H9 (cell line): Measurements from ENCODE around the gene PUM1. TPM values are rescaled to one million over a fixed set of nuclear protein-coding genes. Genes with fewer than 3 reads are reported as not detected.

Experiments used
- DNase-seq: peaks from one replicate; pipeline ENCODE4 v3.0.0-alpha.2; 2017
- H2AFZ ChIP-seq: one replicate; pipeline ENCODE4 v1.6.1; 2013; ENCODE audit warnings: mild to moderate bottlenecking, low read length, control low read depth, moderate library complexity
- H2AK5ac ChIP-seq: 2 replicates; pipeline ENCODE4 v1.6.1; 2013; ENCODE audit warnings: low read length, control low read depth, mixed read lengths; ENCODE audit not compliant: insufficient read length
- H2BK120ac ChIP-seq: one replicate; pipeline ENCODE4 v1.6.1; 2013; ENCODE audit warnings: low read depth, mild to moderate bottlenecking, low read length, control low read depth, inconsistent platforms; ENCODE audit not compliant: poor library complexity, severe bottlenecking
- H2BK12ac ChIP-seq: 2 replicates; pipeline ENCODE4 v1.6.1; 2013; ENCODE audit warnings: low read length, control low read depth, mixed read lengths, low read depth; ENCODE audit not compliant: insufficient read length
- H2BK15ac ChIP-seq: 2 replicates; pipeline ENCODE4 v1.6.1; 2013; ENCODE audit warnings: low read depth, low read length, control low read depth
- H2BK20ac ChIP-seq: one replicate; pipeline ENCODE4 v1.6.1; 2013; ENCODE audit warnings: low read depth, mild to moderate bottlenecking, low read length, control low read depth, inconsistent platforms; ENCODE audit not compliant: poor library complexity, severe bottlenecking
- H2BK5ac ChIP-seq: 2 replicates; pipeline ENCODE4 v1.6.1; 2013; ENCODE audit warnings: low read length, control low read depth, mixed read lengths; ENCODE audit not compliant: insufficient read length
- H3K14ac ChIP-seq: 2 replicates; pipeline ENCODE4 v1.6.1; 2013; ENCODE audit warnings: low read length, control low read depth; ENCODE audit not compliant: insufficient read depth
- H3K18ac ChIP-seq: 2 replicates; pipeline ENCODE4 v1.6.1; 2013; ENCODE audit warnings: low read depth, mild to moderate bottlenecking, mixed read lengths, low read length, control low read depth; ENCODE audit not compliant: insufficient read length
- H3K23ac ChIP-seq: 2 replicates; pipeline ENCODE4 v1.6.1; 2013; ENCODE audit warnings: low read length, control low read depth, mixed read lengths, low read depth; ENCODE audit not compliant: insufficient read length
- H3K23me2 ChIP-seq: 2 replicates; pipeline ENCODE4 v1.6.1; 2013; ENCODE audit warnings: low read depth, mild to moderate bottlenecking, mixed read lengths, low read length, control low read depth; ENCODE audit not compliant: insufficient read length, poor library complexity, severe bottlenecking
- H3K27ac ChIP-seq: 2 replicates; pipeline ENCODE4 v1.5.1; 2013; ENCODE audit warnings: low read length, control low read depth, mixed read lengths, low read depth; ENCODE audit not compliant: insufficient read length
- H3K27me3 ChIP-seq: 2 replicates; pipeline ENCODE4 v1.6.1; 2013; ENCODE audit warnings: low read length, control low read depth, inconsistent platforms; ENCODE audit not compliant: insufficient read depth
- H3K4ac ChIP-seq: 2 replicates; pipeline ENCODE4 v1.6.1; 2013; ENCODE audit warnings: low read depth, mild to moderate bottlenecking, control low read depth, inconsistent platforms, low read length, moderate library complexity
- H3K4me1 ChIP-seq: 2 replicates; pipeline ENCODE4 v1.6.1; 2013; ENCODE audit warnings: low read length, control low read depth, inconsistent platforms; ENCODE audit not compliant: insufficient read depth
- H3K4me2 ChIP-seq: 2 replicates; pipeline ENCODE4 v1.6.1; 2013; ENCODE audit warnings: low read length, control low read depth, mixed read lengths; ENCODE audit not compliant: insufficient read length, insufficient read depth
- H3K56ac ChIP-seq: 2 replicates; pipeline ENCODE4 v1.6.1; 2013; ENCODE audit warnings: low read depth, mild to moderate bottlenecking, mixed read lengths, low read length, control low read depth; ENCODE audit not compliant: insufficient read length
- H3K79me1 ChIP-seq: 2 replicates; pipeline ENCODE4 v1.6.1; 2013; ENCODE audit warnings: low read depth, mild to moderate bottlenecking, moderate library complexity, low read length, control low read depth, inconsistent platforms; ENCODE audit not compliant: insufficient read depth, poor library complexity, severe bottlenecking
- H3K79me2 ChIP-seq: 2 replicates; pipeline ENCODE4 v1.6.1; 2013; ENCODE audit warnings: low read length, control low read depth, inconsistent platforms; ENCODE audit not compliant: insufficient read depth
- H3K9ac ChIP-seq: 2 replicates; pipeline ENCODE4 v1.6.1; 2013; ENCODE audit warnings: low read length, control low read depth, mixed read lengths; ENCODE audit not compliant: insufficient read length; ENCODE audit errors: extremely low read depth
- H3K9me3 ChIP-seq: one replicate; pipeline ENCODE4 v1.6.1; 2013; ENCODE audit warnings: low read depth, low read length, inconsistent platforms; ENCODE audit not compliant: control insufficient read depth
- H3T11ph ChIP-seq: one replicate; pipeline ENCODE4 v1.6.1; 2013; ENCODE audit warnings: mild to moderate bottlenecking, low read length, control low read depth, inconsistent platforms
- H4K20me1 ChIP-seq: one replicate; pipeline ENCODE4 v1.6.1; 2013; ENCODE audit not compliant: control insufficient read depth, insufficient read length, insufficient read depth
- H4K5ac ChIP-seq: 2 replicates; pipeline ENCODE4 v1.6.1; 2013; ENCODE audit warnings: low read depth, mild to moderate bottlenecking, mixed read lengths, low read length, control low read depth; ENCODE audit not compliant: insufficient read length
- H4K8ac ChIP-seq: replicated peaks from 2 replicates; pipeline ENCODE4 v1.6.1; 2013; ENCODE audit warnings: low read length, control low read depth, mixed read lengths, low read depth; ENCODE audit not compliant: insufficient read length
- H4K91ac ChIP-seq: 2 replicates; pipeline ENCODE4 v1.6.1; 2013; ENCODE audit warnings: low read depth, mild to moderate bottlenecking, moderate library complexity, mixed read lengths, low read length, control low read depth; ENCODE audit not compliant: insufficient read length
- H3K27ac Mint-ChIP-seq, 3 experiments: 2 replicates in 2 of 3; 3 replicates in 1 of 3; pipeline ENCODE4 v1.8.0; 2020 to 2021; ENCODE audit warnings: mixed read lengths in 3 of 3, mild to moderate bottlenecking in 1 of 3, moderate library complexity in 1 of 3
- H3K27me3 Mint-ChIP-seq: 2 replicates; pipeline ENCODE4 v1.8.0; 2021; ENCODE audit warnings: low read depth, mild to moderate bottlenecking, moderate library complexity, mixed read lengths
- H3K36me3 Mint-ChIP-seq, 3 experiments: 2 replicates in 2 of 3; 3 replicates in 1 of 3; pipeline ENCODE4 v1.8.0; 2020 to 2021; ENCODE audit warnings: low read depth in 3 of 3, mixed read lengths in 3 of 3; ENCODE audit not compliant: insufficient read depth in 1 of 3
- H3K4me1 Mint-ChIP-seq, 2 experiments: 2 replicates each; pipeline ENCODE4 v1.8.0; 2020; ENCODE audit warnings: mixed read lengths in 2 of 2
- H3K4me3 Mint-ChIP-seq, 2 experiments: 2 replicates in 1 of 2; 3 replicates in 1 of 2; pipeline ENCODE4 v1.8.0; 2020 to 2021; ENCODE audit warnings: mild to moderate bottlenecking in 2 of 2, mixed read lengths in 2 of 2, moderate library complexity in 1 of 2
- H3K9me3 Mint-ChIP-seq, 2 experiments: 2 replicates in 1 of 2; 3 replicates in 1 of 2; pipeline ENCODE4 v1.8.0; 2020; ENCODE audit warnings: mild to moderate bottlenecking in 2 of 2, mixed read lengths in 2 of 2, moderate library complexity in 1 of 2
- CTCF ChIP-seq: fragments of 200-600 bp; sonication (generic); conservative IDR thresholded peaks from 3 replicates; pipeline ENCODE4 v1.8.0; 2021; ENCODE audit warnings: antibody characterized with exemption, mild to moderate bottlenecking
- WGBS: extraction: QIAGEN DNeasy Blood & Tissue Kit; methylation state at CpG from one replicate; pipeline ENCODE4 v1.1.7; 2013; ENCODE audit warnings: missing lambda C conversion rate, low lambda C conversion rate, mixed read lengths; ENCODE audit not compliant: insufficient read length; ENCODE audit errors: extremely low coverage; 5-methylcytosine and 5-hydroxymethylcytosine counted together
- total RNA-seq: library from RNA; stranded (reverse); gene quantifications from 2 replicates; pipeline ENCODE4 v1.2.1, GENCODE V29; 2021

The PUM1 gene
- total RNA-seq, 1 experiment from 2014 or later, result 164 TPM

- no peak for TF ChIP-seq CTCF
- H2AFZ ChIP-seq, result no peak overlapping the region
- no peak for DNase-seq
- no peak overlapping the region for H3K4me3 Mint-ChIP-seq
- no peaks in the 10 kb centered on the region for H3K27me3 Mint-ChIP-seq
- H2AK5ac ChIP-seq, result no peak overlapping the region
- no peak overlapping the region for H4K5ac ChIP-seq
- H3K4me1 ChIP-seq, result no peaks in the 10 kb centered on the region
- no peak overlapping the region for H3K18ac ChIP-seq
- peaks cover 4% of the 10 kb centered on the region for H3K79me1 ChIP-seq
- no peaks in the 10 kb centered on the region for H3K9me3 ChIP-seq
- H3K9ac ChIP-seq, result no peak overlapping the region
- H2BK15ac ChIP-seq, result no peak overlapping the region
- no peak overlapping the region for H3K27ac ChIP-seq
- H3K79me2 ChIP-seq, result peaks cover 1% of the 10 kb centered on the region; the same call in 1 of the 2 replicates
- H2BK5ac ChIP-seq, result no peak overlapping the region
- H3K36me3 Mint-ChIP-seq, result peaks cover 66 to 95% (median 91%) of the 10 kb centered on the region in 3 experiments
- H4K91ac ChIP-seq, result no peak overlapping the region
- no peak overlapping the region for H3K56ac ChIP-seq
- no peak overlapping the region for H3K14ac ChIP-seq
- no peaks in the 10 kb centered on the region for H3K23me2 ChIP-seq
- no peak overlapping the region for H3K4me2 ChIP-seq
- H3K9me3 Mint-ChIP-seq, result no peaks in the 10 kb centered on the region
- no peak overlapping the region for H4K8ac ChIP-seq
- no CpG with 5 or more reads among the region's 7 CpGs for WGBS
- no peak overlapping the region for H2BK120ac ChIP-seq
- no peak overlapping the region for H3T11ph ChIP-seq
- H3K27me3 ChIP-seq, result no peaks in the 10 kb centered on the region
- no peak overlapping the region for H3K27ac Mint-ChIP-seq
- no peak overlapping the region for H2BK12ac ChIP-seq
- H4K20me1 ChIP-seq, result no peaks in the 10 kb centered on the region
- H3K23ac ChIP-seq, result no peak overlapping the region
- no peak overlapping the region for H2BK20ac ChIP-seq
- no peak overlapping the region for H3K4ac ChIP-seq
- peaks cover 4 to 8% of the 10 kb centered on the region in 2 experiments; a peak in 3 of 4 replicates for H3K4me1 Mint-ChIP-seq
Observed at GRCh38 chr1:30964706-30965105, 100.8 kb downstream of the PUM1 start.
